Stimulated activated CD8-positive, alpha-beta memory T cell treated with anti-CD3 and anti-CD28 coated beads, Interleukin-7, amount 100 ng/mL, for 48 hours (primary cell): ENCODE measurements around the gene MGST2.

Experiments used
- DNase-seq, 2 donors: peaks; one replicate each; pipeline ENCODE4 v3.0.0-alpha.2; 2020; ENCODE audit warnings: low read depth in 1 of 2; ENCODE audit errors: extremely low read depth in 1 of 2

Gene MGST2

DNA sequence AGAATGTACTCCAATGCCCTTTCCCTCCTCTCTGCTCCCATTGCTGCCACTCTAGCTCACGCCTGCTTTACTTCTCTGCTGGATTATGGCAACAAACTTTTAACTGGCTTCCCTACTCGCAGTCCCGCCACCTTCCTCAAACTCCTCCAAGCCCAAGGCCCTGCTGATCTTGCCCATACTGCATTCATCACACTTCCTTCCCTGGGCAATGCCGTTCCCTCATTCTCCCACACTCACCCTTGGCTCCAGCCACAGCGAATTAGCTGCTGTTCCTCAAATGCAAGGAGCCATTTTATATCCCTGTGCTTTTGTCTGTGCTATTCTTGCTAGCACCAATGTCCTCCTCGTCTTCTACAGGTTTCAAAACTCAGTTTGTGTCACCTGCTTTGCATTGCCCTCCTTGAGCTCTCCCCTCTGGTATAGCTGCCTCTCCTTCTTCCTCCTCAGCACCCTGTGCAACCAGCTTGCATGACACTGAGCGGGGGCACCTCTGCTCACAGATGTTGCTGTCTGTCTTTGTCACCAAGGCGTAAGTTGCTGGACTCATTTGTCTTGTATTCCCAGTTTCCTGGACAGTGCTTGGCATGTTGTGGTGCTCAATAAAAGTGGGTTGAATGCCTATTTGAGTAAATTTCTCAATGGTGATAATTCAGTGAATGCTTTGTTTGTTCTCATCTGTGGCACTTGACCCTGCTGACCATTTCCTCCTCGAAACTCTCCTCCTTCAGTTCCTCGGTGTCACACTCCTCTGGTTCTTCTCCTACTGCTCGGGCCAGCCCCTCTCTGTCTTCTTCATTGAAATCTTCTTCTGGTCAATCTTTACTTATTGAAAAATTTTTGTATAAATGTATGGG, 22.4 kb upstream of the MGST2 start:
- no peak for DNase-seq

- no peak for DNase-seq
These were observed 20.2 kb upstream of the MGST2 start for GRCh38 chr4:139645458-139645857.

DNA sequence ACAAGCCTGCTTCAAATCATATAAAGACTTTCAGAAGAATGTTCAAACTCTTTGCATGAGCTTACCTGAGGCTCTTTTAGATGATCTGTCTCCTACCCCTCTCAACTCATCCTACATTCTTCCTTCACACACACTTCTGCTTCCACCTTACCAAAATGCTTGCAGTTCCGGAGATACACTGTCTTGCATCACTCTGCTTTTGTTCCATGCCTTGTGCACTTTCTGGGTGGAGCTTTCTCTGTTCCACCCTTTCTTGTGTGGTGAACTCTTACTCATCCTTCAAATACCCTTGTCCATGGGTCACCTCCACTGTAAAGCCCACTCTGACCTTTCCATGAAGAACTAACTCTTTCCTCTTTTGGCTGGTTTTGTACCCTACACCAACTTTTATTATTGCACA, 18.4 kb upstream of the MGST2 start:
- DNase-seq, result no peak

DNA sequence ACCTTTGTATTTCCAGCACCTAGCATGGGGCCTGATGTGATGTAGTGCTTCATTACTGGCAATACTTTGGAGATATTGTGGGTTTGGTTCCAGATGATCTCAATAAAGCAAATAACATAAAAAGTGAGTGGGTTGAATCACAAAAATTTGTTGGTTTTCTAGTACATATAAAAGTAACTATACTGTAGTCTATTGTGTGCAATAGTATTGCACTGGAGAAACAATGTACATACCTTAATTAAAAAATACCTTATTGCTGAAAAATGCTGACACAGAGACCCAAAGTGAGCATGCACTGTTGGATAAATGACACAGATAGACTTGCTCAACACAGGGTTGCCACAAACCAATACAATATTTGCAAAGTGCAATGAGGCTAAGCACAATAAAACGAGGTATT, 17.7 kb upstream of the MGST2 start:
- DNase-seq, result no peak

DNA sequence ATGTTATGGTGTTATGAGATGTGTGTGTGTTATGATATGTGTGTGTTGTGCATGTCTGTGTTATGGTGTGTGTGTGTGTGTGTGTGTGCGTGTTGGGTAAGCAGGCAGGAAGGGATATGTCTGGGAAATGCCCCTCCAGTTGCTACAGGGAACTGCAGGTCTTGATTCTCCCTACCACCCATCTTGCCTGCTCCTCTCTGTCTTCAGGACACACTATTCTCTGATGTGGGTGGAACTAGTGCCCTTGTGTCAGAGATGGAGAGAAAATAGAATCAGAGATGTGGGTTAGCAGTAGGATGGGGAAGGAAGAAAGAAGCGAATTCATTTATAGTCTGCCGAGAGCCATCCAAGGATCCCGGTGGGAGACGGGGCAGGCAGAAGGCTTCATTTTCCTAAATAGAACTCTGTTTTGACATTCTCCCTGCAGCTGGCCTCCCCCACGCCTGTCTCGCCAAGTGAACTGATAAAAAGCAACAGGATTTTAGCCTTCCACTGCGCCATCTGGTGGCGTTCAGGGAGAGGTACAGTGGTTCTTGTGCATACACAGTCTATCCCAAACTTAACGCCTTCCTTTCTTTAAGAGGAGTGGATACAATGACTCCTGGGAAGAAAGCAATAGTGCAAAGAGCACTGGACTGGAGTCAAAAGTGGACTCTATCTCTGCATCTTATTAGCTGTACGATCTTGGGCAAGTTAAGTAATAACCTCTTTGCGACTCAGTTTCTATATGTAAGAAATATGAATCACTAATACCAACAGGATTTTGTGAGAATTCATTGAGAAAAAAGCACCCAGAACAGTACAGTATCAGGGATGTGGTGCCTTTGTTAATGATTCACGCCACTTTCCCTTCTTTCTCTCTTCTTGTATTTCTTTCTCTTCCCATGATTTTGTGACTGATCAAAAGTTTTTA, 14.1 kb upstream of the MGST2 start:
- DNase-seq, result no peak

- no peak for DNase-seq
These were observed 11.1 kb upstream of the MGST2 start for GRCh38 chr4:139654516-139654915.

DNA sequence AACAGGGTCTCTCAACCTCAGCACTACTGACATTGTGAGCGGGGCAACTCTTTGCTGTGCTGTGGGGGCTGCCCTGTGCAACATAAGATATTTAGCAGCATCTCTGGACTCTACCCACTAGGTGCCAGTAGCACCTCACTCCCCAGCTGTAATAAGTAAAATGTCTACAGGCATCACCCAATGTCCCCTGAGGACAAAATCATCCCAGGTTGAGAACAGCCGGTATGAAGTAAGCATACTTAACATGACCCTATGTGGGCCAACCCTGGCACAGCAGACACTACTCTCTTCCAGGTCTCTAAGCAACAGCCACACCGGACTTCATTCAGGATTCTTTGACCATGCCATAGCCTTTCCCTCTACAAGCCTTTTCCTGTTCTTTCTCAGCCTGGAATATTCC, 10.5 kb upstream of the MGST2 start:
- no peak for DNase-seq

DNA sequence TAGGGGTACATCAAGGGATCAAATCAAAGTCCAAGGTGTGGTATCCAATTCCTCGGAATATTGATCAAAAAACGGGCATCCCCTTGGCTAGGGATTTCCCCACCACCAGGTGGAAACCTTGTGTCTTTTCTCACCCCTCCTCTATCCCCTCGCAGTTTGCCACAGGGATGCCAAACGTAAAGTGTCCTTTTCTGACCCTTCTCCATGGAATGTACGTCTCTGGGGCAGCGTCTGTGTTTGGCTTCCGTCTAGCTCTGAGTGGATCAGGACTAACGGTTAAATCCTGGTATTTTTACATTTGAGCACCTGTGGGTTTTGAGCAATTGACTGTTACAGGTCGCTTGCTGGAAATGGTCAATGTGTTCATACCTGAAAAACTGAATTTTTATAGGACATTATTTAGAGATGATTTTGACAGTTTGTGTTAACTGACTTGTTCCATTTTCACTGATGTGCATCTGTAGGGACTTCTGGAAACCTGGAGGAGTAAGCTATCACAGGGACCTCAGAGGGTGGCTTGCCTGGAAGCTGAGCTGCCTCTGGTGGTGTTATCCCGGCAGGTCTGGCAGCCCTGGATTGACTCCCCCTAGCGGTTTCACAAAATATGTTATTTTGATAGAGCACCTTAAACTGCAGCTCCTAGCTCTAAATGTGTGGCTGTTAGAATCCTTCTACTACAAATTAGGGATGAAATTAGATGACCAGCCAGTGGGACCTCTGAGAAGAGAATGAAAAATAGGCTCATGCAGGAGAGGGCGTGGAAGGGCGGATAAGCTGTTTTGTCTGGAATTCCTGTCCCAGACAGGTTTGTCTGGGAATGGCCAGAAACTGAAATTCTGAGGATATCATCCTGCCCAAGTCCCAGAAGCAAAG, 8.8 kb upstream of the MGST2 start:
- no peak for DNase-seq

- no peak for DNase-seq
These were observed 7.4 kb upstream of the MGST2 start for GRCh38 chr4:139658185-139658584.

GRCh38 chr4:139658586-139659382, 6.8 kb upstream of the MGST2 start:
- no peak for DNase-seq

DNA sequence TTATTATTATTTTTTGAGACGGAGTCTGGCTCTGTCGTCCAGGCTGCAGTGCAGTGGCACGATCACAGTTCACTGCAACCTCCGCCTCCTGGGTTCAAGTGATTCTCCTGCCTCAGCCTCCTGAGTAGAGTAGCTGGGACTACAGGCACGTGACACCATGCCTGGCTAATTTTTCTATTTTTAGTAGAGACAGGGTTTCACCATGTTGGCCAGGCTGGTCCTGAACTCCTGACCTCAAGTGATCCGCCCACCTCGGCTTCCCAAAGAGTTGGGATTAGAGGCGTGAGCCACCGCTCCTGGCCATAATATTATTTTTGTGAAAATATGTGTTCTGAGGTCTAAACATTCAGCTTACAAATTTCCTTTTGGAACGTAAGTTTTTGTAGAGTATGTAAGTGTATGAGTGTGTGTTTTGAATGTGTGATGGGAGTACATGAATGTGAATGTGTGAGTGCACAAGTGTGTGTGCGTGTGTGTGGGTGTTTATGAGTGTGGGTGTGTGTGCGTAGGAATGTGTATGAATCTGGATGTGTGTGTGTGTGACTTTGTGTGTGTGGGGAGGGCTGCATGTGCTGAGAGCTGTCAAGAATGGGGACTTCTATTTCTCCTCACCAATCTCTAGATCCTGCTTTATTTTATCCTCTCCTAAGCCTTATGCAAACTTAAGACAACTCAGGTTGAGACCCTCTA, 5.7 kb upstream of the MGST2 start:
- DNase-seq, result no peak

DNA sequence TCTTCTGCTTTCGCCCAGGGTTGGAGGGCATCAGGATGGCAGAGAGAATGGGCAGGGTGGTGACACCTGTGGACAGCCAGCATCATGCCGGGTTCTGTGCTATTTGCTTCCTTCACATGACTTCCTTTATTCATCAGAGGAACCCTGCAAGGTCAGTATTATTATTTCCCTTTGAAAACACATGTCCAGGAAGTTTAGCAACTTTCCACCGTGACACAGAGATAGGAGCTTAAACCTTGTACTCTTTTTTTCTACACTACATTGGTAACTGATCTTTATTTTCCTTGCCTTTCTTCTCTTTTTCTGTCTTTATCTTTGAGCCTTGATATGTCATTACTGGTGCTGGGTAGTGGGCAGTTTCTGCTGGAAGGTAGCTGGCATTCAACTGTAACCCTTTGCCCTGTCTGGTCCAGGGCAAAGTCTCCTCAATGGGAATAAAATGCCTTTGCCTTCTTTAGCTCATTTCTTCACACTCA, 5.0 kb upstream of the MGST2 start:
- no peak for DNase-seq

DNA sequence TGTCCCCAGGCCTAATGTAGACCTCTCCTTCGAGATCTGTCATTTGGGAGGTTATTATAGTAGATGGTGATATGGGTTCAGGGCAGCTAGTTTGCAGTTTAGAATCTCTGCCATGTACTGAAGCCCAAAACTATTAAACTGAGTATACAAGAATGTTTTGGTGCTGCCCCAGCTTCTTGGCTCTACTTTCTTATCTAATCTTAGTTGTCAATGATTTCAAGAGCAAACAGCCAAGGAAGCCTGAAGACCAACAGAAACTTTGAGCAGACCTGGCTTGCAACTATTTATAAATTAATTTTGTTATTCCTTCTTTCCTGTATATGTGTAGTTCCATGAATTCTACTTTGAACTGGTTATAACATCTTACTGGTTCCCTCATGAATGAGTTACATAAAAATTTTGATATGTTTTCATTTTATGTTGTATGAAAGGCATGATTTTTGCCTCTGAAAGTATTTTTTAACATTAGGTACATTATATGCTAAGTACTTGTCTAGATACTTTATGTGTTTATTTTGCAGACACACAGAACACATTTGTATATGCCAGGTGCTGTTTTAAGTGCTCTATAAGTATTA, 2.0 kb upstream of the MGST2 start:
- no peak for DNase-seq

- DNase-seq, result no peak
These were observed 1.2 kb upstream of the MGST2 start for GRCh38 chr4:139664442-139664841.

GRCh38 chr4:139665079-139665689, 435 bp upstream of the MGST2 start:
- DNase-seq, result no peak

DNA sequence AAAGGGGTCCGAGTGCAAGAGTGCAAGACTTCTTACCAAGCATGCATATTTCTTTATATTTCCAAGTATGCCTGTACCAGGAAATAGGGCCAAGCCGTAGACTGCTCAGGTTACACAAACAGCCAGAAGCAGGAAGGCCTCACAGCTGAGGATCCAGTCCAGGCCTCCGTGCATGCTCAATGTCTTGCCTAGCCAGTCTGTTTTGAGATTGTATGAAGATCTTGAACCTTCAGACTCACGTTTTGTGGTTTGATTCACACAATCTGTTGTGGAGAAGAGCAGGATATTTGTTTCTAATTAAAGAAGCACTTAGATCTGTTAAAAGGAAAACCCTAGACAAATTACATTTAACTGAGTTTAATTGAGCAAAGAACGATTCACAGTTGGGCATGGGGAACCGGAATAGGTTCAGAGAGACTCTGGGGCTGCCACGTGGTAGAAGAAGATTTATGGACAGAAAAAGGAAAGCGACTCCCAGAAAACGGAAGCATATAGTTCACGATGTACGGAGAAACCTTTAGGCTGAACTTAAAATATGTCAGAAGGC, 1.2 kb downstream of the MGST2 start:
- DNase-seq, result no peak

- DNase-seq, result no peak
These were observed 2.4 kb downstream of the MGST2 start for GRCh38 chr4:139668036-139668435.

DNA sequence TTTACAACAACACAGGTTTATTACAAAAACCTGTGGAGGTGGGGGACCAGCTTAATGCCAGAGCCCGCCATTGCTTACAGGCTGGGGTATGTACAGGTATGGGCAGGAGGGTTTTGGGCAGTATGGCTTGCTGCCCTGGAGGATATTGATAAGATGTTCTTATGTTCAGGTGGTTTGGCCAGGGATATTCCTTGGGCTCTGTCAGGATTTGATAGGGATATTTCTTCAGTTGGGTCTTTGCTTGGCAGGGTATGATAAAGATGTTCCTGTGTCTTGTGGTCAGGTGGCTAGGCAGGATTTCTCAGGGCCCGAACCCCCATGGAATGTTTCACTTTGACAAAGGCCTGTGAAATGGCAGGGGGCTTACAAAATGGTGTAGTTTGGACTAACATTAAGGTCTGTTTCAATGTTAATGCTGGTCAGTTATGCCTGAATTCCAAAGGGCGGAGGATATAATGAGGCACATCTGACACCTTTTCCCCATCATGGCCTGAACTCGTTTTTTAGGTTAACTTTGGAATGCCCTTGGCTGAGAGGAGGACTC, 3.1 kb downstream of the MGST2 start:
- no peak for DNase-seq
